Stimulated activated naive CD8-positive, alpha-beta T cell treated with anti-CD3 and anti-CD28 coated beads, Interleukin-15, amount 100 ng/mL, for 72 hours (primary cell): ENCODE results near the gene KIF14.

ENCODE experiments used
- ATAC-seq: fragments of 150-1000 bp; cut with Tn5 transposase; 2 replicates; pipeline ENCODE4 v1.10.0; 2021; ENCODE audit warnings: mild to moderate bottlenecking, moderate library complexity
- DNase-seq, 2 donors: peaks; one replicate each; pipeline ENCODE4 v3.0.0; 2021 to 2022
- H3K27ac Mint-ChIP-seq, 2 donors: one replicate each; pipeline ENCODE4 v1.8.0; 2022; ENCODE audit warnings: mild to moderate bottlenecking in 2 of 2, mixed read lengths in 2 of 2, moderate library complexity in 2 of 2
- H3K27me3 Mint-ChIP-seq: one replicate; pipeline ENCODE4 v1.8.0; 2022; ENCODE audit warnings: mixed read lengths
- H3K4me1 Mint-ChIP-seq: one replicate; pipeline ENCODE4 v1.8.0; 2022; ENCODE audit warnings: mild to moderate bottlenecking, mixed read lengths
- H3K4me3 Mint-ChIP-seq, 2 donors: one replicate each; pipeline ENCODE4 v1.8.0; 2022; ENCODE audit warnings: mild to moderate bottlenecking in 2 of 2, mixed read lengths in 2 of 2, moderate library complexity in 1 of 2
- H3K9me3 Mint-ChIP-seq, 2 donors: one replicate each; pipeline ENCODE4 v1.8.0; 2022; ENCODE audit warnings: mixed read lengths in 2 of 2

KIF14 gene

GRCh38 chr1:200620273-200621131 is at the start of gene KIF14:
KIF14 (minus strand) TSS chr1:200620751; CDS start chr1:200618723, 2,028 bp downstream.
- H3K27me3 Mint-ChIP-seq = no peaks in the 10 kb centered on the region
- peak; percentile 90 to 94 for DNase-seq
- H3K4me1 Mint-ChIP-seq = peaks cover 42% of the 10 kb centered on the region
- no peaks in the 10 kb centered on the region for H3K9me3 Mint-ChIP-seq
- peak within 1 kb of the TSS; percentile 96 to 98 for H3K4me3 Mint-ChIP-seq
- H3K27ac Mint-ChIP-seq = peak within 1 kb of the TSS; percentile 98 to 99
- ATAC-seq = peak; percentile 93

- H3K9me3 Mint-ChIP-seq = no peaks in the 10 kb centered on the region
- peak within 1 kb of the TSS; percentile 98 to 99 for H3K27ac Mint-ChIP-seq
- DNase-seq (peak; percentile 92 to 95), ATAC-seq (peak; percentile 93)
- H3K4me3 Mint-ChIP-seq = peak within 1 kb of the TSS; percentile 97 to 98
- no peaks in the 10 kb centered on the region for H3K27me3 Mint-ChIP-seq
- peaks cover 43% of the 10 kb centered on the region for H3K4me1 Mint-ChIP-seq
Observed at GRCh38 chr1:200669314-200670241, 49.0 kb upstream of the KIF14 start, which contains the start of gene DDX59. DDX59 (minus strand) TSS chr1:200669907; CDS start chr1:200666740, 3,167 bp downstream.

GRCh38 chr1:200668514-200669313 is 48.2 kb upstream of the KIF14 start:
- DNase-seq (no peak), ATAC-seq (no peak)
- Mint-ChIP-seq H3K27me3 (no peaks in the 10 kb centered on the region), H3K9me3 (no peaks in the 10 kb centered on the region), H3K4me3 (peak overlapping the region; percentile 97 to 98), H3K27ac (peak overlapping the region; percentile 69 to 93), H3K4me1 (peaks cover 44% of the 10 kb centered on the region)

GRCh38 chr1:200666309-200666708 is 45.8 kb upstream of the KIF14 start:
- H3K9me3 Mint-ChIP-seq = no peaks in the 10 kb centered on the region
- no peak overlapping the region for H3K27ac Mint-ChIP-seq
- no peak for DNase-seq
- no peaks in the 10 kb centered on the region for H3K27me3 Mint-ChIP-seq
- no peak overlapping the region for H3K4me3 Mint-ChIP-seq
- H3K4me1 Mint-ChIP-seq = peaks cover 50% of the 10 kb centered on the region
- no peak for ATAC-seq

- DNase-seq (no peak), ATAC-seq (no peak)
- Mint-ChIP-seq H3K4me3 (no peak overlapping the region), H3K9me3 (no peaks in the 10 kb centered on the region), H3K27me3 (no peaks in the 10 kb centered on the region), H3K27ac (no peak overlapping the region), H3K4me1 (peaks cover 48% of the 10 kb centered on the region)
Observed at GRCh38 chr1:200665861-200666260, 45.3 kb upstream of the KIF14 start.

GRCh38 chr1:200660719-200661118 is 40.2 kb upstream of the KIF14 start:
- H3K27me3 Mint-ChIP-seq = no peaks in the 10 kb centered on the region
- peaks cover 31% of the 10 kb centered on the region for H3K4me1 Mint-ChIP-seq
- DNase-seq (no peak), ATAC-seq (no peak)
- no peak overlapping the region for H3K4me3 Mint-ChIP-seq
- no peak overlapping the region for H3K27ac Mint-ChIP-seq
- no peaks in the 10 kb centered on the region for H3K9me3 Mint-ChIP-seq

- no peak overlapping the region for H3K4me3 Mint-ChIP-seq
- H3K27ac Mint-ChIP-seq = no peak overlapping the region
- no peak for ATAC-seq
- H3K9me3 Mint-ChIP-seq = no peaks in the 10 kb centered on the region
- no peaks in the 10 kb centered on the region for H3K27me3 Mint-ChIP-seq
- DNase-seq = no peak
- peaks cover 36% of the 10 kb centered on the region for H3K4me1 Mint-ChIP-seq
Observed at GRCh38 chr1:200659269-200659668, 38.7 kb upstream of the KIF14 start.

- H3K27ac Mint-ChIP-seq = no peak overlapping the region
- peaks cover 38% of the 10 kb centered on the region for H3K4me1 Mint-ChIP-seq
- ATAC-seq (no peak), DNase-seq (no peak)
- H3K27me3 Mint-ChIP-seq = no peaks in the 10 kb centered on the region
- H3K9me3 Mint-ChIP-seq = no peaks in the 10 kb centered on the region
- no peak overlapping the region for H3K4me3 Mint-ChIP-seq
Observed at GRCh38 chr1:200658037-200658818, 37.7 kb upstream of the KIF14 start.

- H3K4me3 Mint-ChIP-seq = no peak overlapping the region
- no peaks in the 10 kb centered on the region for H3K27me3 Mint-ChIP-seq
- DNase-seq = no peak
- H3K27ac Mint-ChIP-seq = peak overlapping the region in 1 of 2 donors; percentile 11
- H3K9me3 Mint-ChIP-seq = no peaks in the 10 kb centered on the region
- H3K4me1 Mint-ChIP-seq = peaks cover 35% of the 10 kb centered on the region
- ATAC-seq = peak; percentile 57
Observed at GRCh38 chr1:200654660-200655059, 34.1 kb upstream of the KIF14 start.

GRCh38 chr1:200653022-200653462 is 32.5 kb upstream of the KIF14 start:
- H3K27me3 Mint-ChIP-seq = no peaks in the 10 kb centered on the region
- peak; percentile 81 for ATAC-seq
- H3K27ac Mint-ChIP-seq = peak overlapping the region; percentile 16 to 61
- no peaks in the 10 kb centered on the region for H3K9me3 Mint-ChIP-seq
- no peak for DNase-seq
- H3K4me3 Mint-ChIP-seq = peak overlapping the region; percentile 35 to 53
- peaks cover 30% of the 10 kb centered on the region for H3K4me1 Mint-ChIP-seq

- no peak for DNase-seq
- Mint-ChIP-seq H3K9me3 (no peaks in the 10 kb centered on the region), H3K4me1 (peaks cover 30% of the 10 kb centered on the region), H3K27ac (no peak overlapping the region), H3K27me3 (no peaks in the 10 kb centered on the region), H3K4me3 (no peak overlapping the region)
- ATAC-seq = no peak
Observed at GRCh38 chr1:200652378-200652777, 31.8 kb upstream of the KIF14 start.

GRCh38 chr1:200646515-200646914 is 26.0 kb upstream of the KIF14 start:
- no peaks in the 10 kb centered on the region for H3K4me1 Mint-ChIP-seq
- H3K27ac Mint-ChIP-seq = no peak overlapping the region
- H3K9me3 Mint-ChIP-seq = no peaks in the 10 kb centered on the region
- no peaks in the 10 kb centered on the region for H3K27me3 Mint-ChIP-seq
- DNase-seq (no peak), ATAC-seq (no peak)
- no peak overlapping the region for H3K4me3 Mint-ChIP-seq

GRCh38 chr1:200644021-200644420 is 23.5 kb upstream of the KIF14 start:
- H3K27me3 Mint-ChIP-seq = no peaks in the 10 kb centered on the region
- H3K4me1 Mint-ChIP-seq = peaks cover 6% of the 10 kb centered on the region
- ATAC-seq (no peak), DNase-seq (no peak)
- no peak overlapping the region for H3K27ac Mint-ChIP-seq
- no peak overlapping the region for H3K4me3 Mint-ChIP-seq
- no peaks in the 10 kb centered on the region for H3K9me3 Mint-ChIP-seq

- H3K4me3 Mint-ChIP-seq = no peak overlapping the region
- ATAC-seq (no peak), DNase-seq (no peak)
- peaks cover 6% of the 10 kb centered on the region for H3K4me1 Mint-ChIP-seq
- H3K27me3 Mint-ChIP-seq = no peaks in the 10 kb centered on the region
- H3K9me3 Mint-ChIP-seq = no peaks in the 10 kb centered on the region
- H3K27ac Mint-ChIP-seq = no peak overlapping the region
Observed at GRCh38 chr1:200642481-200642880, 21.9 kb upstream of the KIF14 start.
